Esophagus squamous epithelium (tissue), 4 donors: ENCODE data around the gene CSNK1A1.

Experiments
- CTCF ChIP-seq, 6 experiments: fragments of 450-650 bp in 4 of 6; fragments of 200-600 bp in 2 of 6; sonication (generic) in 2 of 6; IDR thresholded peaks; one replicate each; pipeline ENCODE4 v1.5.1; 2016 to 2019; ENCODE audit warnings: antibody characterized with exemption in 6 of 6, mild to moderate bottlenecking in 4 of 6, moderate library complexity in 4 of 6
- POLR2A ChIP-seq, 4 donors: fragments of 450-650 bp; IDR thresholded peaks; one replicate each; pipeline ENCODE4 v1.6.1; 2017; ENCODE audit warnings: antibody characterized with exemption in 4 of 4, mild to moderate bottlenecking in 4 of 4, moderate library complexity in 3 of 4

DNA sequence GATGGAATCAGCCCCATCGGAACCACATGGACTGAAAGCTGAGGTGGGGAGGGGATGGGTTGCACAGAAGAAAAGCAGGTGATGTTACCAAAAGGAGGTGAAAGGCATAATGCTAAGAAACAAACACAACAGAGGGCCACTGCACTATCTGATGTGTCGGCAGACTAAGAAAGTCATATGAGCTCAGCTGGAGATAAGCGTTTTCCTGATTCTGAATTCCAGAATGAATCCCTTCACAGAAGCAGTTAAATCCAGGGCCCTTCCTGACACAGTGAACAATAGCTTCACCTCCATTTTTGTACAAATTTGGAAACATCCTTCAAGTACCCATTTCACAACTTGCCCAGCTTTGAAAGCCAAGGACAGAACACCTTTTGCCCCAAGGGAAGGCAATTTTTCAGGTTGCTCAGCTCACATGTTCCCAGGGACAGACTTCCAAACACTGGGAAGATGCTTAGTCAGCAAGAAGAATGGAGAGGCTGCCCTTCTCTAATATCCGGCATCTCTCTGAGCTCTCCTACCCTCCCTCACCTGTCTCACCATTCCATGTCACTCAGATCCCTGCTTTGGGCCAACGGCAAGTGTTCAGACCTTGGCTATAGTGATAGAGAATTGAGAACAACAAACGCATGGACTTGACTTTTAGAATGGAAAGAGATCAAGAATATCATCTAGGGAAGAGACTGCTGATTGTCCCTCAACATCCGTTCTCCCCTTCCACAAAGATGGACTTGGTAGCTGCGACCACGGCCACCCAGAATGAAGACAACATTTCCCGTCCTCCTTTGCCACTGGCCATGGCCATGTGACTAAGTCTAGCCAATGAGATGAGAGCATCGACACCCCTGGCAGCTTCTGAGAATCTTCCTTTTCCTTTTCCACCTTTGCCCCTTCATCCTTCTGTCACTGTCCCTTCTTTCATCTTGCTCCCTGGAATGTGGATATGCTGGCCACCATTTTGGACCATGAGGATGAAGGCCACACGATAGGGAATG, 103.6 kb downstream of the CSNK1A1 start:
- TF ChIP-seq POLR2A (IDR thresholded peaks at IDR 0.05), result no peak
- no peak for TF ChIP-seq CTCF (IDR thresholded peaks at IDR 0.05)
